ENCODE measurements around the gene THSD7A.
A peak's percentile ranks its signal among the peaks of the same experiment; 100 is the strongest.

GRCh38 chr7:11343818-11344413 lies 488.1 kb downstream of the THSD7A start:
- peak; percentile 88 for TF ChIP-seq CTCF (conservative IDR thresholded peaks at IDR 0.05)
- TF ChIP-seq ZFX (IDR thresholded peaks at IDR 0.05): no peak

Data from C4-2B (cell line).